Panc1 (cell line): ENCODE results near the gene VWC2L.

Experiments
- POLR2AphosphoS5 ChIP-seq: IDR thresholded peaks from 2 replicates; pipeline ENCODE4 v1.6.1; 2012; ENCODE audit warnings: mild to moderate bottlenecking, low read depth, low read length, moderate library complexity
- SIN3A ChIP-seq: IDR thresholded peaks from 2 replicates; pipeline ENCODE4 v1.6.1; 2012; ENCODE audit warnings: low read depth, mild to moderate bottlenecking, low read length, moderate library complexity, borderline replicate concordance; ENCODE audit not compliant: insufficient read depth
- TCF7L2 ChIP-seq: IDR thresholded peaks from 2 replicates; pipeline ENCODE4 v1.6.1; 2011; ENCODE audit warnings: mild to moderate bottlenecking, low read depth, low read length, inconsistent platforms
- TF ChIP-seq, protein P1 (sequence below): fragments of 450-650 bp; IDR thresholded peaks from 2 replicates; pipeline ENCODE4 v1.5.1; 2017; ENCODE audit warnings: mild to moderate bottlenecking
- TF ChIP-seq, protein P2 (sequence below), 2 experiments: IDR thresholded peaks; 2 replicates each; pipeline ENCODE4 v1.6.1; 2011 to 2012; ENCODE audit warnings: low read depth in 2 of 2, control low read depth in 1 of 2, low read length in 1 of 2, mild to moderate bottlenecking in 1 of 2, moderate library complexity in 1 of 2; ENCODE audit not compliant: insufficient read depth in 1 of 2

DNA sequence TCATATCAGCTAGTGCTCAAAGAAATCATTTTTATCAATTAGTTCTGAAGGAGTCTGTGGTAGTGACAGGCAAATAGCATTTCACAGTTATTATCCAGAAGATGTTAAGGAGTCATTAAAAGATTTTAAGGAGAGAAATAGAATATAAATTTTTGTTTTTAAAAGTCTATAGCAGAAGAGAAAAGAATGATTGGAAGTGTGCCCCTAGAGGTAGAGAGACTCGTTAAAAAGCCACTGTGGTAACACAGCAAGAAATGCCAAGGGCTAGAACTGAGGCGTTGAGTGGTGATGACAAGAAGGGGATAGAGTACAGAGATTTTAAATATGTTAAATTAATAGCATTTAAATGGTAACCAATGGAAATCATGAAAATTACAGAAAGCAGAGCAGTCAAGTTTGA lies 78.3 kb downstream of the VWC2L start:
- TF ChIP-seq, protein P1, sequence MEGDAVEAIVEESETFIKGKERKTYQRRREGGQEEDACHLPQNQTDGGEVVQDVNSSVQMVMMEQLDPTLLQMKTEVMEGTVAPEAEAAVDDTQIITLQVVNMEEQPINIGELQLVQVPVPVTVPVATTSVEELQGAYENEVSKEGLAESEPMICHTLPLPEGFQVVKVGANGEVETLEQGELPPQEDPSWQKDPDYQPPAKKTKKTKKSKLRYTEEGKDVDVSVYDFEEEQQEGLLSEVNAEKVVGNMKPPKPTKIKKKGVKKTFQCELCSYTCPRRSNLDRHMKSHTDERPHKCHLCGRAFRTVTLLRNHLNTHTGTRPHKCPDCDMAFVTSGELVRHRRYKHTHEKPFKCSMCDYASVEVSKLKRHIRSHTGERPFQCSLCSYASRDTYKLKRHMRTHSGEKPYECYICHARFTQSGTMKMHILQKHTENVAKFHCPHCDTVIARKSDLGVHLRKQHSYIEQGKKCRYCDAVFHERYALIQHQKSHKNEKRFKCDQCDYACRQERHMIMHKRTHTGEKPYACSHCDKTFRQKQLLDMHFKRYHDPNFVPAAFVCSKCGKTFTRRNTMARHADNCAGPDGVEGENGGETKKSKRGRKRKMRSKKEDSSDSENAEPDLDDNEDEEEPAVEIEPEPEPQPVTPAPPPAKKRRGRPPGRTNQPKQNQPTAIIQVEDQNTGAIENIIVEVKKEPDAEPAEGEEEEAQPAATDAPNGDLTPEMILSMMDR: no peak
- TF ChIP-seq POLR2AphosphoS5 (no peak), TCF7L2 (no peak), SIN3A (no peak)
- TF ChIP-seq, protein P2, sequence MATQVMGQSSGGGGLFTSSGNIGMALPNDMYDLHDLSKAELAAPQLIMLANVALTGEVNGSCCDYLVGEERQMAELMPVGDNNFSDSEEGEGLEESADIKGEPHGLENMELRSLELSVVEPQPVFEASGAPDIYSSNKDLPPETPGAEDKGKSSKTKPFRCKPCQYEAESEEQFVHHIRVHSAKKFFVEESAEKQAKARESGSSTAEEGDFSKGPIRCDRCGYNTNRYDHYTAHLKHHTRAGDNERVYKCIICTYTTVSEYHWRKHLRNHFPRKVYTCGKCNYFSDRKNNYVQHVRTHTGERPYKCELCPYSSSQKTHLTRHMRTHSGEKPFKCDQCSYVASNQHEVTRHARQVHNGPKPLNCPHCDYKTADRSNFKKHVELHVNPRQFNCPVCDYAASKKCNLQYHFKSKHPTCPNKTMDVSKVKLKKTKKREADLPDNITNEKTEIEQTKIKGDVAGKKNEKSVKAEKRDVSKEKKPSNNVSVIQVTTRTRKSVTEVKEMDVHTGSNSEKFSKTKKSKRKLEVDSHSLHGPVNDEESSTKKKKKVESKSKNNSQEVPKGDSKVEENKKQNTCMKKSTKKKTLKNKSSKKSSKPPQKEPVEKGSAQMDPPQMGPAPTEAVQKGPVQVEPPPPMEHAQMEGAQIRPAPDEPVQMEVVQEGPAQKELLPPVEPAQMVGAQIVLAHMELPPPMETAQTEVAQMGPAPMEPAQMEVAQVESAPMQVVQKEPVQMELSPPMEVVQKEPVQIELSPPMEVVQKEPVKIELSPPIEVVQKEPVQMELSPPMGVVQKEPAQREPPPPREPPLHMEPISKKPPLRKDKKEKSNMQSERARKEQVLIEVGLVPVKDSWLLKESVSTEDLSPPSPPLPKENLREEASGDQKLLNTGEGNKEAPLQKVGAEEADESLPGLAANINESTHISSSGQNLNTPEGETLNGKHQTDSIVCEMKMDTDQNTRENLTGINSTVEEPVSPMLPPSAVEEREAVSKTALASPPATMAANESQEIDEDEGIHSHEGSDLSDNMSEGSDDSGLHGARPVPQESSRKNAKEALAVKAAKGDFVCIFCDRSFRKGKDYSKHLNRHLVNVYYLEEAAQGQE (IDR thresholded peaks at IDR 0.05; ENCODE audit: insufficient read depth in 1 of 2, low read depth in 2 of 2, low read length in 1 of 2): no peak
